Esophagus (tissue), 2 donors: Measurements from ENCODE around the gene EPX. TPM values are rescaled to one million over a fixed set of nuclear protein-coding genes. Genes with fewer than 3 reads are reported as not detected.

Experiments
- H3K27ac ChIP-seq, 2 donors: one replicate each; pipeline ENCODE4 v1.5.1; 2013; ENCODE audit warnings: low read depth in 2 of 2, mild to moderate bottlenecking in 2 of 2, inconsistent platforms in 1 of 2, low read length in 1 of 2, moderate library complexity in 1 of 2
- H3K27me3 ChIP-seq, 2 donors: one replicate each; pipeline ENCODE4 v1.6.1; 2013; ENCODE audit warnings: low read length in 2 of 2, control low read depth in 1 of 2, mild to moderate bottlenecking in 1 of 2; ENCODE audit not compliant: insufficient read depth in 2 of 2, control insufficient read depth in 1 of 2
- H3K36me3 ChIP-seq, 2 donors: one replicate each; pipeline ENCODE4 v1.6.1; 2013; ENCODE audit warnings: low read length in 1 of 2; ENCODE audit not compliant: control insufficient read depth in 2 of 2, insufficient read depth in 2 of 2
- H3K4me1 ChIP-seq, 2 donors: one replicate each; pipeline ENCODE4 v1.6.1; 2013; ENCODE audit warnings: low read length in 1 of 2; ENCODE audit not compliant: control insufficient read depth in 2 of 2, insufficient read depth in 2 of 2
- H3K4me3 ChIP-seq, 2 donors: one replicate each; pipeline ENCODE4 v1.5.1; 2013; ENCODE audit warnings: low read length in 2 of 2, mild to moderate bottlenecking in 2 of 2, low read depth in 1 of 2, moderate library complexity in 1 of 2
- H3K9me3 ChIP-seq, 2 donors: one replicate each; pipeline ENCODE4 v1.6.1; 2013; ENCODE audit warnings: mild to moderate bottlenecking in 2 of 2, low read depth in 1 of 2, low read length in 1 of 2, moderate library complexity in 1 of 2; ENCODE audit not compliant: control insufficient read depth in 2 of 2, insufficient read depth in 1 of 2
- WGBS, 2 donors: extraction: QIAGEN DNeasy Blood & Tissue Kit; methylation state at CpG; one replicate each; pipeline ENCODE4 v1.1.7; 2013; 5-methylcytosine and 5-hydroxymethylcytosine counted together
- polyA plus RNA-seq, 2 donors: library from polyadenylated mRNA; stranded (reverse); fragments of 200-250 nt; gene quantifications; one replicate each; pipeline ENCODE4 v1.2.3, GENCODE V29; 2013
- donor health status: healthy with polysubstance abuse.
- donor health status: Bipolar disorder and iron deficiency.

The EPX gene
- polyA plus RNA-seq, 2 donors, result not detected

- Histone ChIP-seq H3K4me3 (no peak overlapping the region), H3K4me1 (peaks cover 2 to 4% of the 10 kb centered on the region in 2 donors), H3K27ac (no peak overlapping the region), H3K9me3 (no peaks in the 10 kb centered on the region), H3K36me3 (no peaks in the 10 kb centered on the region), H3K27me3 (peaks cover 0 to 2% of the 10 kb centered on the region in 2 donors)
- WGBS, 2 donors, result 80 to 82% methylated on average over 2 of the region's 2 CpGs
Observed at GRCh38 chr17:58158181-58158580, 34.3 kb upstream of the EPX start.

GRCh38 chr17:58161566-58161965 lies 31.0 kb upstream of the EPX start:
- WGBS, 2 donors, result 78 to 82% methylated on average over 3 of the region's 3 CpGs
- Histone ChIP-seq H3K36me3 (no peaks in the 10 kb centered on the region), H3K4me1 (peaks cover 2 to 4% of the 10 kb centered on the region in 2 donors), H3K27ac (no peak overlapping the region), H3K27me3 (peaks cover 0 to 2% of the 10 kb centered on the region in 2 donors), H3K9me3 (no peaks in the 10 kb centered on the region), H3K4me3 (no peak overlapping the region)

GRCh38 chr17:58165981-58166380 lies 26.5 kb upstream of the EPX start:
- Histone ChIP-seq H3K9me3 (no peaks in the 10 kb centered on the region), H3K4me1 (no peaks in the 10 kb centered on the region), H3K27me3 (no peaks in the 10 kb centered on the region), H3K36me3 (no peaks in the 10 kb centered on the region), H3K4me3 (no peak overlapping the region), H3K27ac (no peak overlapping the region)
- 13 to 15% methylated on average over 2 of the region's 2 CpGs for WGBS, 2 donors

DNA sequence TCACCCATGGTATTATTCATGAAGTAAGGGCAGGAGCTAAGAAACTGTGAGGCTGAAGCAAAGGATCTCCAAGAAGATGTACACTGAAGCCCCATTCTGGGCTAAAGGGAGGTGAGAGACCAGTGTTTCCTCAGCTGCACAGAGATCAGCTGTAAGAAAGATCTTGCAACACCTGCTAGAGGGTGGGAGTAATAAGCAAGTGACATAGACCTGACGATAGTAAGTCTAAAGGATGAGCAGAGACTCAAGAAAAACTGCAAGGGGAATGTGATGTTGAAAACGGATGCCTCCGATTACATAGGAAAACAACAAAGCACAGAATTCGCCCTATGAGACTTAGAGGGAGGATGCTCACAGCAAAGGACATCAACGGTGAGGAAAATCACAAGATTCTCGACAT lies 25.8 kb upstream of the EPX start, which contains the start of gene OR4D2:
OR4D2 (plus strand) TSS at position 301 of the 400 bp plus-strand sequence. CDS start 2,674 bp downstream, outside the sequence.
- WGBS, 2 donors, result 65 to 69% methylated on average over 6 of the region's 6 CpGs
- no peaks in the 10 kb centered on the region for H3K9me3 ChIP-seq
- no peak within 1 kb of the TSS for H3K4me3 ChIP-seq
- no peaks in the 10 kb centered on the region for H3K36me3 ChIP-seq
- no peak within 1 kb of the TSS for H3K27ac ChIP-seq
- H3K27me3 ChIP-seq, result peaks cover 0 to 2% of the 10 kb centered on the region in 2 donors
- no peaks in the 10 kb centered on the region for H3K4me1 ChIP-seq

DNA sequence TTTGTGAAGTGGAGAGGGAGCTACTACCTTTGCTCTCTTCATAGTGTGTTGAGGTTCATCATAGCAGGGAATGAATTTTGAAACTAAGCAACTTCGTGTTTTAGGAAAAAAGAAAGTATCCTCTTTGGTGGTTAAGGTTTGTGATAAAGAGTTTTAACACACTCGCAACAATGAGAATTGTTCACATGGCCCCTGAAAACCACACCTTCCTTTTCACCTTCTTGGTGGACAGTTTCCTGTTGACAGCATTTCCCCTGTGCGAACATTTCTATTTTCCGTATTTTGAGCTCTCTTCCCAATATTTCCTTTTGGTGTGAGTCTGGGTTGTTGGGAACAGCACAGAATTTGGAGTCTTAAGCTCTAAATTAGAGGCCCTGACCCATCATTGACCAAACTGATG lies 21.9 kb upstream of the EPX start:
- 64 to 66% methylated on average over 4 of the region's 4 CpGs for WGBS, 2 donors
- peaks cover 0 to 2% of the 10 kb centered on the region in 2 donors for H3K27me3 ChIP-seq
- H3K4me3 ChIP-seq, result no peak overlapping the region

GRCh38 chr17:58172369-58173071 lies 20.0 kb upstream of the EPX start:
- H3K4me1 ChIP-seq, result no peaks in the 10 kb centered on the region
- H3K27me3 ChIP-seq, result peaks cover 0 to 2% of the 10 kb centered on the region in 2 donors
- no peak overlapping the region for H3K4me3 ChIP-seq
- WGBS, 2 donors, result 40 to 42% methylated on average over 2 of the region's 2 CpGs
- no peaks in the 10 kb centered on the region for H3K36me3 ChIP-seq
- no peaks in the 10 kb centered on the region for H3K9me3 ChIP-seq
- H3K27ac ChIP-seq, result no peak overlapping the region

More for the DNA sequence above, 21.9 kb upstream of the EPX start:
- Histone ChIP-seq H3K9me3 (no peaks in the 10 kb centered on the region), H3K36me3 (no peaks in the 10 kb centered on the region), H3K27ac (no peak overlapping the region), H3K4me1 (no peaks in the 10 kb centered on the region)

GRCh38 chr17:58174871-58175270 lies 17.7 kb upstream of the EPX start:
- no peaks in the 10 kb centered on the region for H3K4me1 ChIP-seq
- H3K9me3 ChIP-seq, result no peaks in the 10 kb centered on the region
- peaks cover 0 to 2% of the 10 kb centered on the region in 2 donors for H3K27me3 ChIP-seq
- H3K4me3 ChIP-seq, result no peak overlapping the region
- WGBS, 2 donors, result 54 to 55% methylated on average over 3 of the region's 3 CpGs
- no peak overlapping the region for H3K27ac ChIP-seq
- H3K36me3 ChIP-seq, result no peaks in the 10 kb centered on the region

- Histone ChIP-seq H3K36me3 (no peaks in the 10 kb centered on the region), H3K27me3 (peaks cover 0 to 2% of the 10 kb centered on the region in 2 donors), H3K9me3 (no peaks in the 10 kb centered on the region), H3K27ac (no peak overlapping the region), H3K4me1 (no peaks in the 10 kb centered on the region), H3K4me3 (no peak overlapping the region)
- 39 to 40% methylated on average over 7 of the region's 7 CpGs for WGBS, 2 donors
Observed at GRCh38 chr17:58176200-58176599, 16.3 kb upstream of the EPX start.

GRCh38 chr17:58181796-58182195 lies 10.7 kb upstream of the EPX start:
- no peaks in the 10 kb centered on the region for H3K9me3 ChIP-seq
- H3K4me1 ChIP-seq, result peaks cover 0 to 2% of the 10 kb centered on the region in 2 donors
- H3K36me3 ChIP-seq, result no peaks in the 10 kb centered on the region
- H3K27ac ChIP-seq, result no peak overlapping the region
- no peak overlapping the region for H3K4me3 ChIP-seq
- H3K27me3 ChIP-seq, result no peaks in the 10 kb centered on the region
- 76 to 80% methylated on average over 4 of the region's 4 CpGs for WGBS, 2 donors

DNA sequence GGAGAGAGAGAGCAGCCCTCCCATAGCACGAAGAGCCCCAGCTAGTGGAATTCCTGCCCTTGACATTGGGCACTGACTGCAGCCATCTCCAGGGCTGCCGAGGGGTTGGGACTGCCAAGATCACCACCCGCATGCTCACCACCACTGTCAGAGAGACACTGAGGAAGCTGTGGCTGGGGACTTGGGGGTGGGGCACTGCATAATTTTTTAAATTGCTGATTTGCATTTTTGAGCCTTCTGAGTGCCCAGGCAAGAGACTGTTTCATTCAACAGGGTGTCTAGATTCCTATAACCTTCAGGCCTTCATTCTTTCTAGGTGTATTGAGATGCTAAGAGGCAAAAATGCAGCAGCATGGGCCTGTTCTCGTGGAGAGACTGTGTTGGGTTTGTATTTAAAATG lies 9.0 kb upstream of the EPX start:
- WGBS, 2 donors, result 86 to 92% methylated on average over 4 of the region's 4 CpGs
- Histone ChIP-seq H3K9me3 (no peaks in the 10 kb centered on the region), H3K27me3 (no peaks in the 10 kb centered on the region), H3K27ac (no peak overlapping the region), H3K4me1 (peaks cover 0 to 2% of the 10 kb centered on the region in 2 donors), H3K4me3 (no peak overlapping the region), H3K36me3 (no peaks in the 10 kb centered on the region)
